ENCODE measurements around the gene WDTC1.

The WDTC1 gene

GRCh38 chr1:27345272-27345671 lies 110.8 kb downstream of the WDTC1 start:
- no peak overlapping the region for H3K9ac ChIP-seq (ENCODE audit: low read length)
- H3K9me3 ChIP-seq (ENCODE audit: insufficient read depth, low read length), result no peaks in the 10 kb centered on the region
- no peaks in the 10 kb centered on the region for H4K20me1 ChIP-seq (ENCODE audit: insufficient read depth, low read length)
- H3K27ac ChIP-seq (ENCODE audit: low read length), result no peak overlapping the region
- H3K4me2 ChIP-seq (ENCODE audit: low read length), result no peak overlapping the region
- H3K27me3 ChIP-seq (ENCODE audit: low read depth, low read length), result no peaks in the 10 kb centered on the region
- H2AFZ ChIP-seq (ENCODE audit: low read depth, low read length), result no peak overlapping the region
- no peak overlapping the region for H3K4me3 ChIP-seq (ENCODE audit: low read length)
- H3K4me1 ChIP-seq (ENCODE audit: low read length), result peaks cover 25% of the 10 kb centered on the region
- TF ChIP-seq EZH2phosphoT487 (IDR thresholded peaks at IDR 0.05; ENCODE audit: low read depth), result no peak
- no peak for TF ChIP-seq CTCF (IDR thresholded peaks at IDR 0.05; ENCODE audit: low read depth, low read length)
- no peaks in the 10 kb centered on the region for H3K36me3 ChIP-seq (replicated peaks; ENCODE audit: low read depth, low read length)
- no peaks in the 10 kb centered on the region for H3K79me2 ChIP-seq (ENCODE audit: low read length)

GRCh38 chr1:27346357-27346756 lies 111.9 kb downstream of the WDTC1 start:
- H3K9me3 ChIP-seq (ENCODE audit: insufficient read depth, low read length), result no peaks in the 10 kb centered on the region
- H2AFZ ChIP-seq (ENCODE audit: low read depth, low read length), result no peak overlapping the region
- TF ChIP-seq EZH2phosphoT487 (IDR thresholded peaks at IDR 0.05; ENCODE audit: low read depth), result no peak
- no peak for TF ChIP-seq CTCF (IDR thresholded peaks at IDR 0.05; ENCODE audit: low read depth, low read length)
- H3K4me3 ChIP-seq (ENCODE audit: low read length), result no peak overlapping the region
- H3K9ac ChIP-seq (ENCODE audit: low read length), result no peak overlapping the region
- H3K4me2 ChIP-seq (ENCODE audit: low read length), result no peak overlapping the region
- H3K27ac ChIP-seq (ENCODE audit: low read length), result no peak overlapping the region
- peaks cover 20% of the 10 kb centered on the region for H3K4me1 ChIP-seq (ENCODE audit: low read length)
- H3K36me3 ChIP-seq (replicated peaks; ENCODE audit: low read depth, low read length), result no peaks in the 10 kb centered on the region
- no peaks in the 10 kb centered on the region for H4K20me1 ChIP-seq (ENCODE audit: insufficient read depth, low read length)
- no peaks in the 10 kb centered on the region for H3K79me2 ChIP-seq (ENCODE audit: low read length)
- no peaks in the 10 kb centered on the region for H3K27me3 ChIP-seq (ENCODE audit: low read depth, low read length)

GRCh38 chr1:27346991-27347624 lies 112.7 kb downstream of the WDTC1 start:
- peaks cover 12% of the 10 kb centered on the region for H3K4me1 ChIP-seq (ENCODE audit: low read length)
- no peak overlapping the region for H3K27ac ChIP-seq (ENCODE audit: low read length)
- H3K27me3 ChIP-seq (ENCODE audit: low read depth, low read length), result no peaks in the 10 kb centered on the region
- H3K4me2 ChIP-seq (ENCODE audit: low read length), result no peak overlapping the region
- H3K9me3 ChIP-seq (ENCODE audit: insufficient read depth, low read length), result no peaks in the 10 kb centered on the region
- H3K36me3 ChIP-seq (replicated peaks; ENCODE audit: low read depth, low read length), result no peaks in the 10 kb centered on the region
- no peaks in the 10 kb centered on the region for H3K79me2 ChIP-seq (ENCODE audit: low read length)
- no peak overlapping the region for H2AFZ ChIP-seq (ENCODE audit: low read depth, low read length)
- no peak overlapping the region for H3K4me3 ChIP-seq (ENCODE audit: low read length)
- H4K20me1 ChIP-seq (ENCODE audit: insufficient read depth, low read length), result no peaks in the 10 kb centered on the region
- H3K9ac ChIP-seq (ENCODE audit: low read length), result no peak overlapping the region
- TF ChIP-seq EZH2phosphoT487 (IDR thresholded peaks at IDR 0.05; ENCODE audit: low read depth) (no peak), CTCF (IDR thresholded peaks at IDR 0.05; ENCODE audit: low read depth, low read length) (no peak)

- no peaks in the 10 kb centered on the region for H3K36me3 ChIP-seq (replicated peaks; ENCODE audit: low read depth, low read length)
- TF ChIP-seq EZH2phosphoT487 (IDR thresholded peaks at IDR 0.05; ENCODE audit: low read depth) (no peak), CTCF (IDR thresholded peaks at IDR 0.05; ENCODE audit: low read depth, low read length) (no peak)
- H3K9ac ChIP-seq (ENCODE audit: low read length), result no peak overlapping the region
- H4K20me1 ChIP-seq (ENCODE audit: insufficient read depth, low read length), result no peaks in the 10 kb centered on the region
- no peak overlapping the region for H3K4me2 ChIP-seq (ENCODE audit: low read length)
- H3K9me3 ChIP-seq (ENCODE audit: insufficient read depth, low read length), result no peaks in the 10 kb centered on the region
- no peak overlapping the region for H2AFZ ChIP-seq (ENCODE audit: low read depth, low read length)
- no peak overlapping the region for H3K4me3 ChIP-seq (ENCODE audit: low read length)
- no peaks in the 10 kb centered on the region for H3K4me1 ChIP-seq (ENCODE audit: low read length)
- H3K79me2 ChIP-seq (ENCODE audit: low read length), result no peaks in the 10 kb centered on the region
- H3K27me3 ChIP-seq (ENCODE audit: low read depth, low read length), result no peaks in the 10 kb centered on the region
- H3K27ac ChIP-seq (ENCODE audit: low read length), result no peak overlapping the region
Observed at GRCh38 chr1:27348861-27349783, 114.7 kb downstream of the WDTC1 start.

Measured in OCI-LY3 (cell line).